ENCODE results near the gene FGFRL1. TPM values are rescaled to one million over a fixed set of nuclear protein-coding genes. Genes with fewer than 3 reads are reported as not detected.

The FGFRL1 gene
- total RNA-seq, 4 donors from 2014 or later: 9.0 to 19.9 (median 12.0) TPM

- H3K9me3 ChIP-seq: no peaks in the 10 kb centered on the region
- H3K27me3 ChIP-seq: no peaks in the 10 kb centered on the region
- DNase-seq (ENCODE audit: low spot score in 2 of 2): no peak
- H3K4me1 ChIP-seq: peaks cover 22% of the 10 kb centered on the region
- TF ChIP-seq CTCF (IDR thresholded peaks at IDR 0.05): no peak
- no peak overlapping the region for H3K27ac ChIP-seq
- H3K4me3 ChIP-seq: no peak overlapping the region
- 55% methylated on average over 7 of the region's 36 CpGs for WGBS
- H3K36me3 ChIP-seq: no peaks in the 10 kb centered on the region
Measured at GRCh38 chr4:1014291-1015167, 3.1 kb downstream of the FGFRL1 start.

GRCh38 chr4:1015179-1015578 is 3.8 kb downstream of the FGFRL1 start:
- Histone ChIP-seq H3K9me3 (no peaks in the 10 kb centered on the region), H3K27me3 (no peaks in the 10 kb centered on the region), H3K27ac (no peak overlapping the region), H3K4me1 (peaks cover 17% of the 10 kb centered on the region), H3K36me3 (no peaks in the 10 kb centered on the region), H3K4me3 (no peak overlapping the region)
- no peak for DNase-seq (ENCODE audit: low spot score in 2 of 2)
- TF ChIP-seq EP300 (IDR thresholded peaks at IDR 0.05) (no peak), POLR2A (IDR thresholded peaks at IDR 0.05) (no peak), CTCF (IDR thresholded peaks at IDR 0.05) (no peak), POLR2AphosphoS5 (IDR thresholded peaks at IDR 0.05) (no peak)
- 91% methylated on average over 2 of the region's 8 CpGs for WGBS

GRCh38 chr4:1015746-1016145 is 4.3 kb downstream of the FGFRL1 start:
- Histone ChIP-seq H3K4me1 (peaks cover 11% of the 10 kb centered on the region), H3K9me3 (no peaks in the 10 kb centered on the region), H3K27ac (no peak overlapping the region), H3K27me3 (no peaks in the 10 kb centered on the region), H3K4me3 (no peak overlapping the region), H3K36me3 (no peaks in the 10 kb centered on the region)
- WGBS: 79% methylated on average over 2 of the region's 10 CpGs
- TF ChIP-seq EP300 (IDR thresholded peaks at IDR 0.05) (no peak), POLR2A (IDR thresholded peaks at IDR 0.05) (no peak), POLR2AphosphoS5 (IDR thresholded peaks at IDR 0.05) (no peak), CTCF (IDR thresholded peaks at IDR 0.05) (no peak)
- DNase-seq (ENCODE audit: low spot score in 2 of 2): no peak

GRCh38 chr4:1017211-1017610 is 5.8 kb downstream of the FGFRL1 start:
- peaks cover 4% of the 10 kb centered on the region for H3K4me1 ChIP-seq
- no peaks in the 10 kb centered on the region for H3K36me3 ChIP-seq
- H3K4me3 ChIP-seq: no peak overlapping the region
- TF ChIP-seq POLR2A (IDR thresholded peaks at IDR 0.05): no peak
- TF ChIP-seq EP300 (IDR thresholded peaks at IDR 0.05): no peak
- no peak for TF ChIP-seq POLR2AphosphoS5 (IDR thresholded peaks at IDR 0.05)
- no peak for TF ChIP-seq CTCF (IDR thresholded peaks at IDR 0.05)
- 90% methylated on average over 2 of the region's 16 CpGs for whole genome bisulfite sequencing
- H3K27me3 ChIP-seq: no peaks in the 10 kb centered on the region
- H3K9me3 ChIP-seq: no peaks in the 10 kb centered on the region
- no peak overlapping the region for H3K27ac ChIP-seq
- no peak for DNase-seq (ENCODE audit: low spot score in 2 of 2)

GRCh38 chr4:1017706-1018105 is 6.3 kb downstream of the FGFRL1 start:
- H3K4me3 ChIP-seq: no peak overlapping the region
- no peaks in the 10 kb centered on the region for H3K36me3 ChIP-seq
- no peak overlapping the region for H3K27ac ChIP-seq
- TF ChIP-seq CTCF (IDR thresholded peaks at IDR 0.05) (no peak), POLR2AphosphoS5 (IDR thresholded peaks at IDR 0.05) (no peak), EP300 (IDR thresholded peaks at IDR 0.05) (no peak), POLR2A (IDR thresholded peaks at IDR 0.05) (no peak)
- 80% methylated on average over 12 of the region's 15 CpGs for WGBS
- no peaks in the 10 kb centered on the region for H3K9me3 ChIP-seq
- no peaks in the 10 kb centered on the region for H3K27me3 ChIP-seq
- H3K4me1 ChIP-seq: no peaks in the 10 kb centered on the region
- DNase-seq (ENCODE audit: low spot score in 2 of 2): no peak
